ENCODE measurements around the gene CADPS2. TPM values are rescaled to one million over a fixed set of nuclear protein-coding genes. Genes with fewer than 3 reads are reported as not detected.

The CADPS2 gene
- total and polyA plus RNA-seq, 2 donors (not counting 3 experiments of a cell fraction or from before 2014, with no cell fraction given): 9.5 to 22.6 TPM

DNA sequence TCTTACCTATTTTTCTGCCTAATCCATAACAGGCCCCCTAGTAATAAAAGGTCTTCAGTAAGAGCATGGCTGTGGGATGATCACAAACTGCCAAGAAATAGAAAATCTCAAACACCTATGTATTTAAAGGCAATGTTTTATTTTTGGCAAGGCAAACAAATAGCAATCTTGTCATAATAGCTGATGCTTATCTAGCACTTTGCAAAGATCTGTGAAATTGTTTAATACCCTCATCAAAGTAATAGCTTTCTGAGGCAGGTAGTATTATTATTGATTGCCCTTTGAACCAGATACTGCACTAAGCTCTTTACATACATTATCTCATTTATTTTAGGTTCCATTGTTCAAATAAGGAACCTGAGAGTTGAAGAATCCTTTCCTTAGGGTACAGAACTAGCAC lies 1.6 kb upstream of the CADPS2 start:
- H3K9me3 ChIP-seq (replicated peaks; ENCODE audit: control insufficient read depth, insufficient read depth, low read length): no peaks in the 10 kb centered on the region
- H3K4me2 ChIP-seq (ENCODE audit: insufficient read depth, low read length): no peak overlapping the region
- dilution Hi-C loops (cut with MboI; ENCODE audit: extremely low pct_ligation_motif_present, low sequenced_read_pairs) (no loop called here), intact Hi-C loops (cut with micrococcal nuclease) (loop anchor here (1.0 to 10.0 kb wide), 5 partner anchors 233 to 751 kb away; no protein-coding TSS in a partner anchor)
- peaks cover 2% of the 10 kb centered on the region for H3K79me2 ChIP-seq (ENCODE audit: control insufficient read depth, insufficient read depth, low read length)
- FAIRE-seq (no peak), DNase-seq (ENCODE audit: low read depth, low spot score) (no peak)
- ChIA-PET POLR2A (no interaction called here), CTCF (interaction anchor here (0.7 to 5.9 kb wide), 8 partner anchors 85 to 479 kb away, joined by 3 to 70 read pairs (median 6); no protein-coding TSS in a partner anchor)
- H3K9me1 ChIP-seq (replicated peaks; ENCODE audit: control insufficient read depth, extremely low read depth, insufficient read depth, low read length): no peaks in the 10 kb centered on the region
- TF ChIP-seq EZH2 (IDR thresholded peaks at IDR 0.05; ENCODE audit: borderline replicate concordance, low read depth, low read length, severe bottlenecking) (no peak), POLR2AphosphoS5 (IDR thresholded peaks at IDR 0.05; ENCODE audit: insufficient read depth, low read depth, low read length) (no peak), JUN (IDR thresholded peaks at IDR 0.05; ENCODE audit: borderline replicate concordance, insufficient read depth, insufficient read length, low read depth) (no peak), FOS (IDR thresholded peaks at IDR 0.05; ENCODE audit: borderline replicate concordance, insufficient read depth, low read length) (no peak), POLR2A (IDR thresholded peaks at IDR 0.05; ENCODE audit: low read depth, low read length) (no peak)
- TF ChIP-seq, protein P1, sequence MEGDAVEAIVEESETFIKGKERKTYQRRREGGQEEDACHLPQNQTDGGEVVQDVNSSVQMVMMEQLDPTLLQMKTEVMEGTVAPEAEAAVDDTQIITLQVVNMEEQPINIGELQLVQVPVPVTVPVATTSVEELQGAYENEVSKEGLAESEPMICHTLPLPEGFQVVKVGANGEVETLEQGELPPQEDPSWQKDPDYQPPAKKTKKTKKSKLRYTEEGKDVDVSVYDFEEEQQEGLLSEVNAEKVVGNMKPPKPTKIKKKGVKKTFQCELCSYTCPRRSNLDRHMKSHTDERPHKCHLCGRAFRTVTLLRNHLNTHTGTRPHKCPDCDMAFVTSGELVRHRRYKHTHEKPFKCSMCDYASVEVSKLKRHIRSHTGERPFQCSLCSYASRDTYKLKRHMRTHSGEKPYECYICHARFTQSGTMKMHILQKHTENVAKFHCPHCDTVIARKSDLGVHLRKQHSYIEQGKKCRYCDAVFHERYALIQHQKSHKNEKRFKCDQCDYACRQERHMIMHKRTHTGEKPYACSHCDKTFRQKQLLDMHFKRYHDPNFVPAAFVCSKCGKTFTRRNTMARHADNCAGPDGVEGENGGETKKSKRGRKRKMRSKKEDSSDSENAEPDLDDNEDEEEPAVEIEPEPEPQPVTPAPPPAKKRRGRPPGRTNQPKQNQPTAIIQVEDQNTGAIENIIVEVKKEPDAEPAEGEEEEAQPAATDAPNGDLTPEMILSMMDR (IDR thresholded peaks at IDR 0.05; ENCODE audit: extremely low read depth in 1 of 2, insufficient read depth in 1 of 2, low read depth in 1 of 2, low read length in 2 of 2): no peak
- H4K20me1 ChIP-seq (replicated peaks; ENCODE audit: control insufficient read depth, extremely low read depth, insufficient read depth, low read length): no peaks in the 10 kb centered on the region
- H3K27ac ChIP-seq (ENCODE audit: insufficient read depth, low read depth, low read length): no peak overlapping the region
- H3K4me1 ChIP-seq (ENCODE audit: control insufficient read depth, extremely low read depth, insufficient read depth, low read length): peaks cover 23% of the 10 kb centered on the region
- H3K9ac ChIP-seq (replicated peaks; ENCODE audit: extremely low read depth, insufficient read depth, low read length): no peak overlapping the region
- H3K27me3 ChIP-seq (ENCODE audit: control insufficient read depth in 2 of 2, insufficient read depth in 2 of 2, low read length in 2 of 2): no peaks in the 10 kb centered on the region
- H2AFZ ChIP-seq (ENCODE audit: low read depth, low read length): no peak overlapping the region
- H3K4me3 ChIP-seq (replicated peaks in 1 of 3; ENCODE audit: insufficient read depth in 1 of 3, low read depth in 1 of 3, low read length in 3 of 3): no peak overlapping the region
- no TSS peak for BruUV-seq (replicated peaks)
- no peaks in the 10 kb centered on the region for H3K36me3 ChIP-seq (ENCODE audit: control insufficient read depth in 2 of 2, extremely low read depth in 1 of 2, insufficient read depth in 2 of 2, low read length in 2 of 2)
